Immature natural killer cell (primary cell): Measurements from ENCODE around the gene SETMAR. TPM values are rescaled to one million over a fixed set of nuclear protein-coding genes. Genes with fewer than 3 reads are reported as not detected.
"Not testable (repeated sequence)": the region's sequence is repeated elsewhere in the genome, so short reads cannot be mapped to it uniquely, and the experiment has no call there.

Source experiments
- DNase-seq, 3 donors: peaks; one replicate each; pipeline ENCODE4 v3.0.0; 2022; ENCODE audit warnings: mixed read lengths in 1 of 3
- H3K27ac Mint-ChIP-seq, 6 donors: one replicate each; pipeline ENCODE4 v1.8.0; 2020; ENCODE audit warnings: mixed read lengths in 6 of 6, mild to moderate bottlenecking in 5 of 6, inconsistent platforms in 4 of 6, moderate library complexity in 3 of 6
- H3K27me3 Mint-ChIP-seq, 3 donors: one replicate each; pipeline ENCODE4 v1.8.0; 2020 to 2021; ENCODE audit warnings: low read depth in 3 of 3, mild to moderate bottlenecking in 3 of 3, mixed read lengths in 3 of 3, moderate library complexity in 3 of 3, inconsistent platforms in 1 of 3
- H3K36me3 Mint-ChIP-seq, 3 donors: one replicate each; pipeline ENCODE4 v1.8.0; 2020; ENCODE audit warnings: mixed read lengths in 3 of 3, inconsistent platforms in 2 of 3, mild to moderate bottlenecking in 2 of 3
- H3K4me1 Mint-ChIP-seq, 2 donors: one replicate each; pipeline ENCODE4 v1.8.0; 2020; ENCODE audit warnings: inconsistent platforms in 2 of 2, mild to moderate bottlenecking in 2 of 2, mixed read lengths in 2 of 2, moderate library complexity in 1 of 2
- H3K4me3 Mint-ChIP-seq, 5 donors: one replicate each; pipeline ENCODE4 v1.8.0; 2020; ENCODE audit warnings: mild to moderate bottlenecking in 5 of 5, mixed read lengths in 5 of 5, inconsistent platforms in 3 of 5, moderate library complexity in 3 of 5
- H3K9me3 Mint-ChIP-seq, 6 donors: one replicate each; pipeline ENCODE4 v1.8.0; 2020; ENCODE audit warnings: mild to moderate bottlenecking in 6 of 6, mixed read lengths in 6 of 6, inconsistent platforms in 4 of 6, moderate library complexity in 3 of 6
- polyA plus RNA-seq, 3 donors: library from polyadenylated mRNA; unstranded; fragments of 300-500 nt; fragmentation: Illumina TruSeq; gene quantifications; one replicate each; pipeline ENCODE4 v1.2.3, GENCODE V29; 2021

The SETMAR gene
- 10 to 100 TPM in 2 of 3 donors, 1 to 10 TPM in 1; 9.8 to 11.1 (median 10.4) TPM for polyA plus RNA-seq

GRCh38 chr3:4303187-4304123 lies at the start of gene SETMAR:
Gene SETMAR (plus strand): TSS chr3:4303369. CDS start chr3:4303371, 2 bp downstream.
- Mint-ChIP-seq H3K27me3 (peaks cover 0 to 3% (median 0%) of the 10 kb centered on the region in 3 donors), H3K4me1 (peaks cover 19 to 35% of the 10 kb centered on the region in 2 donors), H3K4me3 (peak within 1 kb of the TSS; percentile 97 to 99 (median 98)), H3K36me3 (no peaks in the 10 kb centered on the region), H3K27ac (peak within 1 kb of the TSS; percentile 91 to 100 (median 98)), H3K9me3 (no peaks in the 10 kb centered on the region)
- DNase-seq: peak; percentile 78 to 80 (median 80)

- H3K36me3 Mint-ChIP-seq: no peaks in the 10 kb centered on the region
- peaks cover 0 to 3% (median 0%) of the 10 kb centered on the region in 3 donors for H3K27me3 Mint-ChIP-seq
- H3K4me1 Mint-ChIP-seq: no peaks in the 10 kb centered on the region
- no peak for DNase-seq
- no peaks in the 10 kb centered on the region for H3K9me3 Mint-ChIP-seq
- H3K4me3 Mint-ChIP-seq: no peak overlapping the region
- H3K27ac Mint-ChIP-seq: no peak overlapping the region
Measured at GRCh38 chr3:4261406-4261805, 41.8 kb upstream of the SETMAR start.

DNA sequence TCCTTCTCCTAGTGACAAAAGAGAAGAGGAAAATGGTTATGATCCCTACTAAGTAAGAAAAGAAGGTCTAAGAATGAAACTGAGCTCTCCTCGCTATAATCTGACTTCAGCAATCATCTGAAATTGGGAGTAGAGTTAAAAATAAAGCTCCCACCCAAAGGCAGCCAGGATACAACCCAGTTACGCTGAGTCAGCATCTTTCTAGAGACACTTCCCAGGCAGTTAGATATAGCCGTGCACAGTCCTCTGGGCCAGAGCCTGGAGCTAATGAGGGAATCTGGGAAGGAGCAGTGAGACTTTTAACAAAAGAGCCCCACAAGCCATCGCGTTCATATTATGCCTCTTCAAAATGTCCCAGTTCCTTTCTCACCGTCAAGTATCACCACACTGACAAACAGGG lies 39.1 kb upstream of the SETMAR start:
- H3K27me3 Mint-ChIP-seq: peaks cover 0 to 3% (median 0%) of the 10 kb centered on the region in 3 donors
- H3K4me1 Mint-ChIP-seq: no peaks in the 10 kb centered on the region
- no peaks in the 10 kb centered on the region for H3K36me3 Mint-ChIP-seq
- no peak for DNase-seq
- no peak overlapping the region for H3K4me3 Mint-ChIP-seq
- H3K27ac Mint-ChIP-seq: no peak overlapping the region
- no peaks in the 10 kb centered on the region for H3K9me3 Mint-ChIP-seq

DNA sequence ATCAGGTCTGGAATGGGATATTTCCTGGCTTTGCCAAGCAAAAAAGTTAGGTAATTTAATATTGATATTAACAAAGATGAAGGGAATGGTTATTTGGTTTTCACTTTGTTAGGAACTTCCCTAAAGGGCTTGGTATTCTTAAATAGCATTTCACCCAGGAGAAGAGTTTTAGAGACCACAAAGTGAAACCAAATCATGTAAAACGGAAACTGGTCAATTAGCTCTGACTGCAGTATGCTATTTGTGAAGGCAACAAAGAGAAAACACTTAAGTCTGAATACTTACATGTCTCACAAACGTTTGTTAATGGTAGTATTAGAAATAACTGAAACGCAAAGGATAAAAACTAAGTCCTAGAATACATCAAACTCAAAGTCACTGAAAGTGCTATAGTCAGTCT lies 32.4 kb upstream of the SETMAR start:
- Mint-ChIP-seq H3K36me3 (no peaks in the 10 kb centered on the region), H3K9me3 (no peaks in the 10 kb centered on the region), H3K27ac (peak overlapping the region in 5 of 6 donors; percentile 5 to 58 (median 35)), H3K27me3 (peaks cover 0 to 2% (median 0%) of the 10 kb centered on the region in 3 donors), H3K4me1 (peaks cover 19 to 23% of the 10 kb centered on the region in 2 donors), H3K4me3 (peak overlapping the region; percentile 49 to 79 (median 63))
- DNase-seq: peak in 1 of 3 donors; percentile 11

GRCh38 chr3:4271834-4272233 lies 31.3 kb upstream of the SETMAR start:
- no peaks in the 10 kb centered on the region for H3K9me3 Mint-ChIP-seq
- no peak overlapping the region for H3K27ac Mint-ChIP-seq
- H3K4me3 Mint-ChIP-seq: peak overlapping the region in 2 of 5 donors; percentile 15 to 41
- H3K36me3 Mint-ChIP-seq: no peaks in the 10 kb centered on the region
- no peak for DNase-seq
- peaks cover 19 to 23% of the 10 kb centered on the region in 2 donors for H3K4me1 Mint-ChIP-seq
- peaks cover 0 to 2% (median 0%) of the 10 kb centered on the region in 3 donors for H3K27me3 Mint-ChIP-seq

DNA sequence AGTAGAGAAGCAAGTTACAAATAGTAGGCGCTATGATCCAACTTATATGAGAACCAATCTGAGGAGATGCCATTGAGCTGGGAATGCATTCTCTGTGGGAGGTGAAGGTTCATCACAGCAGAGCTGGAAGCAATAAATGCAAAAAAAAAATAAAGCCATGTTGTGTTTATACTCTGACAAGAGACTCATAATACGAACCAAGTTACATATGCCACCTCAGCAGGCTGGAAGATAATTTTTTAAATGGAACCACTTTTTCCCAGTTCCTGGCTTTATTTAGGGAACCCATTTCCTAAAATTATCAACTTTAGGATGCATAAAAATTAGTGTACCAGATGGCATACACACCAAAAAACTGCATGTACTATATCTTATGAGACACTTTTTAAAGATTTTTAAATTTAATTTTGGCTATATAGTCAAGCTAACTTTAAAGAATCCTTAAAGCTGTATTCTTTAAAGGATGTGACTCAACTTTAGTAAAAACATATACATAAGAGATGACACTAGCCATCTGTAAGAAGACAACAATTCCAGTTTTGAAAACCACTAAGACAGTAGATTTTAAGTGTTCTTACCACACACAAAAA lies 23.6 kb upstream of the SETMAR start:
- Mint-ChIP-seq H3K9me3 (no peaks in the 10 kb centered on the region), H3K36me3 (no peaks in the 10 kb centered on the region), H3K27ac (no peak overlapping the region), H3K27me3 (peaks cover 0 to 7% (median 0%) of the 10 kb centered on the region in 3 donors), H3K4me3 (no peak overlapping the region), H3K4me1 (no peaks in the 10 kb centered on the region)
- no peak for DNase-seq

DNA sequence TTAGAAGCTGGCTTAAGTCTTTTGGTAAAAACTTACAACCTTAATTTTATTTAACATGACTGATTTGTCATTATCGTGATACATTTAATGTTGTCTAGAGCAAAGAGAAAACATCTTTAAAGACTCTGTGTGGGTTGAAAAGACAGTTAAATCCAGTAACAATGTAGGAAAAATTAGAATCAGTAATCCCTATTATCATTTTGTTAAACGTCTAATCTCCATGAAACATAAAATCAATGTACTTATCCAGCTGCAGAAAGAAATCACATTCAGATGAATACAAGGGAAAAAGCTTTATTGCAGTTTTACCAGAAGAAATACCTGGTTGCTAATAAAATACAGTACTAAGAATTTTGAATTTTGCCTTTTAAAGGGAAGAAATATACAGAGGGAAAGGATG lies 21.2 kb upstream of the SETMAR start:
- H3K36me3 Mint-ChIP-seq: no peaks in the 10 kb centered on the region
- H3K9me3 Mint-ChIP-seq: no peaks in the 10 kb centered on the region
- no peaks in the 10 kb centered on the region for H3K4me1 Mint-ChIP-seq
- H3K4me3 Mint-ChIP-seq: no peak overlapping the region
- no peak for DNase-seq
- peaks cover 0 to 5% (median 0%) of the 10 kb centered on the region in 3 donors for H3K27me3 Mint-ChIP-seq
- H3K27ac Mint-ChIP-seq: no peak overlapping the region

GRCh38 chr3:4284865-4285264 lies 18.3 kb upstream of the SETMAR start:
- no peaks in the 10 kb centered on the region for H3K9me3 Mint-ChIP-seq
- H3K36me3 Mint-ChIP-seq: no peaks in the 10 kb centered on the region

GRCh38 chr3:4289044-4289443 lies 14.1 kb upstream of the SETMAR start:
- no peak overlapping the region for H3K27ac Mint-ChIP-seq
- H3K36me3 Mint-ChIP-seq: no peaks in the 10 kb centered on the region
- H3K9me3 Mint-ChIP-seq: no peaks in the 10 kb centered on the region
- peaks cover 0 to 3% (median 3%) of the 10 kb centered on the region in 3 donors for H3K27me3 Mint-ChIP-seq
- H3K4me3 Mint-ChIP-seq: no peak overlapping the region
- DNase-seq: no peak
- H3K4me1 Mint-ChIP-seq: peaks cover 9 to 11% of the 10 kb centered on the region in 2 donors

More at GRCh38 chr3:4284865-4285264, 18.3 kb upstream of the SETMAR start:
- Mint-ChIP-seq H3K27ac (no peak overlapping the region), H3K4me1 (no peaks in the 10 kb centered on the region), H3K27me3 (peaks cover 0 to 5% (median 2%) of the 10 kb centered on the region in 3 donors), H3K4me3 (no peak overlapping the region)
- DNase-seq: no peak

DNA sequence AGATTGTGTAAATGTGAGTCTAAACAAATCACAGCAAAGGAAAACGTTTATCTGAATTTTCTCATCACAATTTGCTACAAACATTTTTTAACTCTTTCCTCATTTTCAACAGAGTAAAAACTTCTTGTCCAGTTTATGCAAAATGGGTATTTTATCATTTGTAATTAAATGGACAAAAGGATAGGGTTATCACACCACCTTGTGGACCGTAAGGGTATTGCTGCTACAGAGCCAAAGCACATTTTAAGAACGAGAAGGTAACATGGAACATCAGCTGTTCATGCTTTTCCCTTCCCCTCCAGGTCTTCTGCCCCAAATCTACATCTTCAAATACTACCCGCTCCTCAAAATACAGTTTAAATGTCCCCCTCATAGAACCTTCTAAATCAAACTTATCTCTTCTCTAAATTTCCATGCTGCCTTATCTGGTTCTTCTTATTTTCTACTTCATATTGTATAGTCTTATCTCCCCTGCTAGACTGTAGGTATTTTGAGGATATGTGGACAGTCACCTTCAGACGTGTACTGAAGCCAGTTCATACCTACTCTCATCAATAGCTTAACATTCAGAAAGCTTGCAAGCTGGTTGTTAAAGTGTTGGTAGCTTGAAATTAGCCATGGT lies 12.8 kb upstream of the SETMAR start:
- Mint-ChIP-seq H3K4me1 (peaks cover 9 to 11% of the 10 kb centered on the region in 2 donors), H3K9me3 (no peaks in the 10 kb centered on the region), H3K27me3 (peaks cover 0 to 3% (median 3%) of the 10 kb centered on the region in 3 donors), H3K4me3 (no peak overlapping the region), H3K36me3 (no peaks in the 10 kb centered on the region), H3K27ac (no peak overlapping the region)
- DNase-seq: peak; percentile 26 to 41 (median 31)

GRCh38 chr3:4292301-4292700 lies 10.9 kb upstream of the SETMAR start:
- H3K36me3 Mint-ChIP-seq: no peaks in the 10 kb centered on the region
- no peaks in the 10 kb centered on the region for H3K9me3 Mint-ChIP-seq
- H3K4me3 Mint-ChIP-seq: no peak overlapping the region
- H3K4me1 Mint-ChIP-seq: peaks cover 9 to 11% of the 10 kb centered on the region in 2 donors
- DNase-seq: no peak
- H3K27me3 Mint-ChIP-seq: peaks cover 0 to 3% (median 3%) of the 10 kb centered on the region in 3 donors
- H3K27ac Mint-ChIP-seq: no peak overlapping the region

GRCh38 chr3:4294616-4295327 lies 8.4 kb upstream of the SETMAR start:
- no peaks in the 10 kb centered on the region for H3K36me3 Mint-ChIP-seq
- H3K4me1 Mint-ChIP-seq: peaks cover 9 to 11% of the 10 kb centered on the region in 2 donors
- H3K4me3 Mint-ChIP-seq: no peak overlapping the region
- no peaks in the 10 kb centered on the region for H3K9me3 Mint-ChIP-seq
- peaks cover 0 to 3% (median 1%) of the 10 kb centered on the region in 3 donors for H3K27me3 Mint-ChIP-seq
- H3K27ac Mint-ChIP-seq: no peak overlapping the region
- no peak for DNase-seq

- not testable (repeated sequence) for DNase-seq, H3K4me3 Mint-ChIP-seq, H3K27me3 Mint-ChIP-seq, H3K36me3 Mint-ChIP-seq, H3K27ac Mint-ChIP-seq, H3K9me3 Mint-ChIP-seq
- peaks cover 9 to 11% of the 10 kb centered on the region in 2 donors for H3K4me1 Mint-ChIP-seq
Measured at GRCh38 chr3:4296454-4296853, 6.7 kb upstream of the SETMAR start.
